Activated CD8-positive, alpha-beta T cell treated with anti-CD3 and anti-CD28 coated beads for 36 hours (primary cell): ENCODE measurements around the gene NAALADL2. TPM values are rescaled to one million over a fixed set of nuclear protein-coding genes. Genes with fewer than 3 reads are reported as not detected.

Experiments used
- ATAC-seq: fragments of 200-7000 bp; cut with Tn5 transposase; one replicate; pipeline ENCODE4 v1.10.0; 2021; ENCODE audit warnings: mild to moderate bottlenecking, moderate library complexity
- CTCF ChIA-PET: fragments of 350-600 bp; sonication (Branson Sonifier 250); formaldehyde crosslinking; loops from one replicate; lab custom pipeline; 2021; ENCODE audit warnings: antibody characterized with exemption; lab: Charles Lee
- POLR2A ChIA-PET: fragments of 350-600 bp; sonication (Branson Sonifier 250); formaldehyde crosslinking; loops from one replicate; lab custom pipeline; 2021; ENCODE audit warnings: antibody characterized with exemption; lab: Charles Lee
- DNase-seq: peaks from one replicate; pipeline ENCODE4 v3.0.0-alpha.2; 2020
- H3K27ac Mint-ChIP-seq: one replicate; pipeline ENCODE4 v1.8.0; 2021; ENCODE audit warnings: mild to moderate bottlenecking, mixed read lengths
- H3K27me3 Mint-ChIP-seq: one replicate; pipeline ENCODE4 v1.8.0; 2021; ENCODE audit warnings: mixed read lengths
- H3K36me3 Mint-ChIP-seq: one replicate; pipeline ENCODE4 v1.8.0; 2021; ENCODE audit warnings: low read depth, mixed read lengths
- H3K4me1 Mint-ChIP-seq: one replicate; pipeline ENCODE4 v1.8.0; 2021; ENCODE audit warnings: low read depth, mixed read lengths
- H3K4me3 Mint-ChIP-seq: one replicate; pipeline ENCODE4 v1.8.0; 2021; ENCODE audit warnings: mild to moderate bottlenecking, moderate library complexity, mixed read lengths
- H3K9me3 Mint-ChIP-seq: one replicate; pipeline ENCODE4 v1.8.0; 2021; ENCODE audit warnings: mixed read lengths
- CTCF ChIP-seq: fragments of 200-600 bp; IDR thresholded peaks from one replicate; pipeline ENCODE4 v1.8.0; 2022; ENCODE audit warnings: antibody characterized with exemption, mild to moderate bottlenecking
- intact Hi-C: fragments of 100-400 bp; cut with micrococcal nuclease; formaldehyde crosslinking; loops from one replicate; pipeline ENCODE4 v1.10.0; 2022
- total RNA-seq, 2 experiments: library from RNA; stranded (reverse); gene quantifications; one replicate each; pipeline ENCODE4 v1.2.3, GENCODE V29; 2021

The NAALADL2 gene
- total RNA-seq, 2 experiments from 2014 or later: 0.60 TPM; not detected in 1

GRCh38 chr3:175338775-175339535 lies 479.8 kb downstream of the NAALADL2 start:
- ChIA-PET CTCF (no interaction called here), POLR2A (no interaction called here)
- Mint-ChIP-seq H3K4me1 (no peaks in the 10 kb centered on the region), H3K27me3 (no peaks in the 10 kb centered on the region), H3K9me3 (no peaks in the 10 kb centered on the region), H3K4me3 (no peak overlapping the region), H3K27ac (no peak overlapping the region), H3K36me3 (no peaks in the 10 kb centered on the region)
- ATAC-seq (no peak), DNase-seq (no peak)
- TF ChIP-seq CTCF: no peak
- intact Hi-C loops: no loop called here

GRCh38 chr3:175340338-175341015 lies 481.3 kb downstream of the NAALADL2 start:
- no peaks in the 10 kb centered on the region for H3K27me3 Mint-ChIP-seq
- H3K36me3 Mint-ChIP-seq: no peaks in the 10 kb centered on the region
- ChIA-PET POLR2A (no interaction called here), CTCF (no interaction called here)
- intact Hi-C loops: no loop called here
- TF ChIP-seq CTCF: no peak
- DNase-seq (no peak), ATAC-seq (no peak)
- no peak overlapping the region for H3K4me3 Mint-ChIP-seq
- H3K9me3 Mint-ChIP-seq: no peaks in the 10 kb centered on the region
- no peaks in the 10 kb centered on the region for H3K4me1 Mint-ChIP-seq
- H3K27ac Mint-ChIP-seq: no peak overlapping the region

- H3K27ac Mint-ChIP-seq: no peak overlapping the region
- no peak for TF ChIP-seq CTCF
- DNase-seq (no peak), ATAC-seq (no peak)
- ChIA-PET POLR2A (no interaction called here), CTCF (no interaction called here)
- no peaks in the 10 kb centered on the region for H3K9me3 Mint-ChIP-seq
- no peaks in the 10 kb centered on the region for H3K36me3 Mint-ChIP-seq
- H3K4me1 Mint-ChIP-seq: no peaks in the 10 kb centered on the region
- H3K27me3 Mint-ChIP-seq: no peaks in the 10 kb centered on the region
- no peak overlapping the region for H3K4me3 Mint-ChIP-seq
- intact Hi-C loops: no loop called here
Observed at GRCh38 chr3:175342196-175342595, 483.1 kb downstream of the NAALADL2 start.

GRCh38 chr3:175343946-175344345 lies 484.8 kb downstream of the NAALADL2 start:
- intact Hi-C loops: no loop called here
- ATAC-seq (no peak), DNase-seq (no peak)
- H3K27me3 Mint-ChIP-seq: no peaks in the 10 kb centered on the region
- H3K4me3 Mint-ChIP-seq: no peak overlapping the region
- no peaks in the 10 kb centered on the region for H3K9me3 Mint-ChIP-seq
- H3K4me1 Mint-ChIP-seq: no peaks in the 10 kb centered on the region
- H3K36me3 Mint-ChIP-seq: no peaks in the 10 kb centered on the region
- no peak for TF ChIP-seq CTCF
- no peak overlapping the region for H3K27ac Mint-ChIP-seq
- POLR2A ChIA-PET: no interaction called here
- CTCF ChIA-PET: no interaction called here

GRCh38 chr3:175346573-175347356 lies 487.6 kb downstream of the NAALADL2 start:
- ATAC-seq: no peak
- Mint-ChIP-seq H3K4me1 (no peaks in the 10 kb centered on the region), H3K9me3 (peaks cover 2% of the 10 kb centered on the region), H3K36me3 (no peaks in the 10 kb centered on the region), H3K4me3 (no peak overlapping the region), H3K27me3 (no peaks in the 10 kb centered on the region), H3K27ac (no peak overlapping the region)
- CTCF ChIA-PET: no interaction called here
- DNase-seq: no peak
- POLR2A ChIA-PET: no interaction called here
- no peak for TF ChIP-seq CTCF
- intact Hi-C loops: no loop called here
